GM21515 (cell line): ENCODE data around the gene RBM17.
"Not testable (repeated sequence)": the region's sequence is repeated elsewhere in the genome, so short reads cannot be mapped to it uniquely, and the experiment has no call there.

Experiments used
- ATAC-seq: cut with Tn5 transposase; IDR thresholded peaks from one replicate; pipeline ENCODE4 v1.9.1; 2021; ENCODE audit not compliant: unreplicated experiment

The RBM17 gene

DNA sequence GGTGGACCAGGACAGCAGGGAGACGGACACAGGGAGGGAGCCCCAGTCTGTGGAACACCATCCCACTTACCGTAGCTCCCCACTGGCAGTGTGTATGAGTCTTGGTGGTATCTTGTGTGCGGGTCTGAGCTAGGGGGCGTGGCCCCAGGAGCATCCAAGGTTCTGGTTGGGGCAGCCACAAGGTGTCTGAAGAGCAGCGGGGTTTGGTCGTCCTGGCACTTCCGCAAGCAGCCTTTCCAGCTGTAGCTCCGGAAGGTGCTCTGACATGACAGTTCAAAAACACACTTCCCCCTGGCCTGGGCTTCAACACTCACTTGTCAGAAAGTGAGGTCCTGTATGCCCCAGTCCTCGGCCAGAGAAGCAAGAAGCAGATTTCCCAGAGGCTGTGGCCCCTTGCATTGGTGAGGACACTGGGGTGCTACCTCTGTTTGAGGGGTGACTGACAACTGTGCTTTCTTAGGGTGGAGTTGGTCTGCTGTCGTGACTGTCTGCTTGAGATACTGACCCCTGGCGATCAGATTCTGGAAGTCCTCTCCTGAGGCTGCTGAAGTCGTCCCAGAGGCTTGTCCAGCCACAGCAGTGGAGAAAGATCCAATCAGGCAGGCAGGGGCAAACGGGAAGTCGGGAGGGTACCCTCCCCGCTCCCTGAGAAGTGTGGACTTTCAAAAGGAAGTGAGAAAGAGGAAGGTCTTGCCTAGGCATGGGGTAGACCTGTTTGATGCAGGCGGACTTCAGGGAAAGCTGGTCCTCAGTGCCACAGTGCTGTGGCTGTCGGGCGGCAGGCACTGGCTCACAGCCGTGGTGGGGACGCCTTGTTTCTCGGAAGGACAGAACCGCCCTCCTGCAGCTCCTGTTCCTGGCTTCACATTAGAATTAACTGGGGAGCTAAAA, 62.5 kb downstream of the RBM17 start:
- peak; percentile 75 for ATAC-seq

DNA sequence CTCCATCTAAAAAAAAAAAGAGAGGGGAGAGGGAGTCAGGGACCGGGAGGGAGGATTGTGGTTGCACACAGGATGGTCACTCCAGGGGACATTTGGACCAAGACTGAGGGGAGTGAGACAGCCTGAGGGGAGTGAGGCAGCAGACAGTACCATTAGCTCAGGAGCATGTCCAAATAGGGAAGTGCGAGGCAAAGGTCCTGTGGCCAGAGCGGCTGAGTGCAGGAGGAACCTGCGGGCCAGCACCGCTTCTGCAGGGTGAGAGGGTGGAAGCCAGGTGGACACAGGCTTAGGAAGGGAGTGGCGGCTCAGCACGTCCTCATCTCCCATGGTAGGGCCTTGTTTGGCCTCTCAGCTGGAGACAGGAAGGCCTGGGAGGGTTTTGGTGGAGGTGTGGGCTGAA, 65.0 kb downstream of the RBM17 start:
- no peak for ATAC-seq

DNA sequence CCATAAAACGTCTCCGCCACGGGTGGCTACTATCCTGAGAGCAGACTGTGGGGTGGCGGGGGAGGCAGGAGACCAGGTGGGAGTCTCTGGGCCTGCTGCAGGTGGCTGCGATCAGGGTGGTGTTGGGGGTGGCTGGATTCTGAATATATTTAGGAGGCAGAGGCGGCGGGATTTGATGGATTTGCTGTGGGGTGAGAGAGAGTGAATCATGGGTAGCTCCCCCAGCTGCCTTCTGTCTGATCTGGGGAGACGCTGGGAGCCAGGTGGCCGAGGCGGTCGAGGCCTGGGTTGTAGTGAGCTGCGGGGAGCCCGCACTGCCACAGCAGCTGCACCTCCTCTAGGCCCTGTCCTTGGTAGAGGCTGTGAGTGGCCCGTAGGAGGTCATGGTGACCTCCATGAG, 65.7 kb downstream of the RBM17 start:
- no peak for ATAC-seq

DNA sequence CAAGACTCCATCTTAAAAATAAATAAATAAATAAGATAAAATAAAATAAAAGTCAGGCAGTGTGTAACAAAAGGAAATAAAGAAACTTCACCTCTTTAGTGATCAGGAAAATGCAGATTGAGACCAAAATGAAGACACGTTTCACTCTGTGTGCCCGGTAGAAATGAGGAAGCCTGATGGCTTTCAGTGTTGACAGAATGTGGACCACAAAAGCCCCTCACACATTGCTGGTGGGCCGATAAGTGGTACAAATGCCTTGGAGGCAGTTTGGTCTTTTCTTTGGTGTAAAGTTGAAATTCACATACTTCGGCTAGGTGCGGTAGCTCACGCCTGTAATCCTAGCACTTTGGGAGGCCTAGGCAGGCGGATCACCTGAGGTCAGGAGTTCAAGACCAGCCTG, 69.4 kb downstream of the RBM17 start:
- ATAC-seq: no peak

DNA sequence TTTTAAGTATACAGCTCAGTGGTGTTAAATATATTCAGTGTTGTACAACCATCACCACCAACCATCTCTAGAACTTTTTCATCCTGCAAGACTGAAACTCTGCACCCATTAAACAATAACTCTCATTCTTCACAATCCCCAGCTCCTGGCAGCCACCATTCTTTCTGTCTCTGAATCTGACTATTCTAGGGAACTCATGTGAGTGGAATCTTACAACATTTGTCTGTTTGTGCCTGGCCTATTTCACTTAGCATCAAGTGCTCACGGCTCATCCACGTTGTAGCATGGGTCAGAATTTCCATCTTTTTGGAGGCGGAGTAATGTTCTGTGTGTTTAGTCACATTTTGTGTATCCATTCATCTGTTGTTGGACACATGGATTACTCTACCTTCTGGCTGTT, 73.1 kb downstream of the RBM17 start:
- ATAC-seq: no peak

DNA sequence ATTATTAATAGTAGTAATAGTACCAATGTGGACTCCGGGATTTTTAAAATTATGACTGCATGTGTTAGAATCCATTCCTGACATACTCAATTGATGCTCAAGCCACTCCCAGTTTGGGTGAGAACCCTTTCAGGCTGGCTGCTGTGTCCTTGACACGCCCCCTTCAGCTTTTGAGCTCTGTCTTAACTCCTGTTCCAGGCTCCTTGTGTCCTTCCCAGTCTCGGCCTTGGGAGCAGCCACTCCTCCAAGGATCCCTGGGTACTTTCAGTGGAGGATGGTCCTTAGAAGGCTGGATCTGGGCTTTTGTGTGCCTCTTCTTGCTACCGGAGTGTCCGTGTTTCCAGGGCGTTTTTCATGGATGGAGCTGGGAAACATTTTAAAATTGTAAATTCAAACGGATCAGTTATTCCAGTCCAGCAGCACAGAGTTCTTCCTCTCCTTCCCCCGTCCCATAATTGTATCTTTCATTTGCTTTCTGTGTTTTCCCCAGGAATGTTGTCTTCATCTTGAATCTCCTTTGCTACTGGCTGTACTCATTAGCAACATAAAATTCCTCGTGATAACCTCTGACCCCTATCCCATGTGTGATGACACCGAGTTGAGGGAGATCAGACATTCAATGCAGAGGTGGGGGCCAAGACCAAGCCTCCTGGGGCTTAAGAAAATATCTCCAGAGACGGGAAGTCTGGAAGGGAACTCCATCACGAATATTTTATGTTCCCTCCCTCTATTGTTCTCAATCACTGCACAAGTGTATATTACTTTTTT, 73.9 kb downstream of the RBM17 start:
- ATAC-seq: no peak

DNA sequence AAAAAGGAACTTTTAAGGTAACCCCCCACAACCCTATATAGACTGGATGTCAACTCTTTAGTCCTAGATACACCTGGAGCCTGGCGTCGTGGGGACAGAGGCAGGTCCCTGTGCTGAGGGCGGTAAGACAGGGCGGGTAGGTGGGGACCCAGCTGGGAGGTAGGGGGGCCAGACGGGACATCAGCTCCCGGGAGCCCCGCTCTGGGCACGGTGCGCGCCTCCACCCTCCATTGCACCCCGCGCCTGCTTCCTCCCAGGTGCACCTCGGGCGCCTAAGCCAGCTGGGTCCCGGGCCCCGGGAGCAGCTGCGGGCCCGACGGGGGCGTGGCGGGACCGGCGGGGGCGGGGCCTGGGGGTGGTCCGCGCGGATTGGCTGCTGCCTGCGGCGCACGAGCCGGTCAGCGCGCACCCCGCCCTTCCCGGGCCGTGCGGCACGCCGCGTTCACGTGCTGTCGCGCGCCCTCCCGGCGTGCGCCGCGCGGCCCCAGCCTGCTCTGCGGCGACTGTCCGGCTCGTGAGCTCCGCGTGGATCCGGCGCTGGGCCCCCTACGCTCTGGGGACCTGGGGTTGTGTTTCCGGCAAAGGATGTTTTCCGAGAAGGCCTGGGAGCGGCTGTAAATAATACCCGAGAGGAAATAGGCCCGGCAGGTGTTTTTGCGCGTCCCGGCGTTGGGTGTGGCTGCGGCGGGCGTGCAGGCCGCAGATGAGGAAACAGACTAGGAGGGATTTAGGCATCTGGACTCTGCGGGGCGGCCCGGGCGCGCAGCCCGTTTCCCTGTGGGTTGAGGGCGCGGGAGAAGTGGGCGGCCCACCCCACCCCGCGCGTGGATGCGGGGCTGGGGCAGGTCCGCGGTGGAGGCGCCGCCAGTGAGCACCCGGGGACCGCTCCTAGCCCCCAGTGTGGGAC, 74.8 kb downstream of the RBM17 start:
- peak; percentile 92 for ATAC-seq

DNA sequence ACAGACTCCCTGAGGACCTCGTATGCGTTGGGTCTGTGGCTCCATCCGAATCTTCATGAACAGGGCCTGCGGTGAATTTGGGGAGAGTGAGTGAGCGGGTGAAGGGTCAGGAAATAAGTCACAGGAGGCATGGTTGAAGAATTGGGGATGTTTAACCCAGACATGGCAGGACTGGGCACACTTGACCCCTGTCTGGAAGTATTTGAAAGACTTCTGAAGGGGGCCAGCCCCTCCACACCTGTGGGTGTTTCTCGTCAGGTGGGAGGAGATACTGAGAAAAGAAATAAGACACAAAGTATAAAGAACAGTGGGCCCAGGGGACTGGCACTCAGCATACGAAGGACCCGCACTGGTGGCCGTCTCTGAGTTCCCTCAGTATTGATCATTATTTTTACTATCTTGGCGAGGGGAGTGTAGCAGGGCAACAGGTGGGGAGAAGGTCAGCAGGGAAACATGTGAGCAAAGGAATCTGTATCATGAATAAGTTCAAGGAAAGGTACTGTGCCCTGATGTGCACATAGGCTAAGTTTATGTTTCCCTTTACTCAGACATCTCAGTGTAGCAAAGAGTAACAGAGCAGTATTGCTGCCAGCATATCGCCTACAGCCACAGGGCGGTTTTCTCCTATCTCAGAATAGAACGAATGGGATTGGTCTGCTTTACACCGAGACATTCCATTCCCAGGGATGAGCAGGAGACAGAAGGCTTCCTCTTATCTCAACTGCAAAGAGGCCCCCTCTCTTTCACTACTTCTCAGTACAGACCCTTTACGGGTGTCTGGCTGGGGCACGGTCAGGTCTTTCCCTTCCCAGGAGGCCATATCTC, 75.6 kb downstream of the RBM17 start:
- ATAC-seq: no peak

DNA sequence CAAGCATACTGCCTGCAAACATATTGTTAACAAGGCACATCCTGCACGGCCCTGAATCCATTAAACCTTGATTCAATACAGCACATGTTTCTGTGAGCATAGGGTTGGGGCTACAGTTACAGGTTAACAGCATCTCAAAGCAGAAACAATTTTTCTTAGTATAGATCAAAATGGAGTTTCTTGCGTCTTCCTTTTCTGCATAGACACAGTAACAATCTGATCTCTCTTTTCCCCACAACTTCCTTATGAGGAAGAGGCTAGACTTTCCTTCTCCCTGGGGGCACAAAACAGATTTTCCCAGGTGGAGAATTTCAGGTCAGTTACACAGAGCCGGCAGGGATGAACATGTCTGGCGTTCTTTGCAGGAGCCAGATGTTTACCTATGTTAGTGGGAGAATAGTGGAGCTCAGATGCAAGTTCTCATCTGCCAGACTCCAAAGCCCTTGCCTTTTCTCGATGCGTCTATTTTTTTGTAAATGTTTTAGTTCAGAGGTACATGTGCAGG, 76.4 kb downstream of the RBM17 start:
- no peak for ATAC-seq

DNA sequence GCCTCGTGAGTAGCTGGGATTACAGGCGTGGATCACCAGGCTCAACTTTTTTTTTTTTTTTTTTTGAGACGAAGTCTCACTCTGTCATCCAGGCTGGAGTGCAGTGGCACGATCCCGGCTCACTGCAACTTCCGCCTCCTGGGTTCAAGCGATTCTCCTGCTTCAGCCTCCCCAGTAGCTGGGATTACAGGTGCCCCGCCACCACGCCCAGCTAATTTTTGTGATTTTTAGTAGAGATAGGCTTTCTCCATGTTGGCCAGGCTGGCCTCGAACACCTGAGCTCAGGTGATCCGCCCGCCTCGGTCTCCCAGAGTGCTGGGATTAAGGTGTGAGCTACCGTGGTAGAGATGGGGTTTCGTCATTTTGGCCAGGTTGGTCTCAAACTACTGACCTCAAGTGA, 77.1 kb downstream of the RBM17 start:
- ATAC-seq: not testable (repeated sequence)
